Smooth muscle cell (in vitro differentiated cells): ENCODE measurements around the gene CLEC16A. TPM values are rescaled to one million over a fixed set of nuclear protein-coding genes. Genes with fewer than 3 reads are reported as not detected.

Experiments
- DNase-seq: peaks from one replicate; lab custom pipeline; 2025; ENCODE audit not compliant: unreplicated experiment; lab: John Stamatoyannopoulos, UW
- H2AFZ ChIP-seq: fragments of 200-600 bp; sonication (generic); 2 replicates; pipeline ENCODE4 v1.6.0; 2016; ENCODE audit warnings: antibody characterized with exemption, low read depth, mild to moderate bottlenecking
- H3F3A ChIP-seq: fragments of 200-600 bp; sonication (generic); 2 replicates; pipeline ENCODE4 v1.6.0; 2017; ENCODE audit warnings: antibody characterized with exemption, low read depth
- H3K27ac ChIP-seq: fragments of 200-600 bp; sonication (generic); 2 replicates; pipeline ENCODE4 v1.5.1; 2016; ENCODE audit warnings: low read depth, mild to moderate bottlenecking
- H3K27me3 ChIP-seq: fragments of 200-600 bp; sonication (generic); 2 replicates; pipeline ENCODE4 v1.6.1; 2016; ENCODE audit warnings: low read depth, mild to moderate bottlenecking
- H3K36me3 ChIP-seq: fragments of 200-600 bp; sonication (generic); 2 replicates; pipeline ENCODE4 v1.5.1; 2016; ENCODE audit warnings: low read depth
- H3K4me1 ChIP-seq: fragments of 200-600 bp; sonication (generic); 2 replicates; pipeline ENCODE4 v1.5.1; 2016; ENCODE audit warnings: low read depth
- H3K4me2 ChIP-seq: fragments of 200-600 bp; sonication (generic); 2 replicates; pipeline ENCODE4 v1.6.0; 2016; ENCODE audit warnings: mild to moderate bottlenecking
- H3K4me3 ChIP-seq: fragments of 200-600 bp; sonication (generic); 2 replicates; pipeline ENCODE4 v1.5.1; 2016; ENCODE audit warnings: mild to moderate bottlenecking
- H3K79me2 ChIP-seq: fragments of 200-600 bp; sonication (generic); 2 replicates; pipeline ENCODE4 v1.6.0; 2016; ENCODE audit warnings: low read depth, mild to moderate bottlenecking
- H3K9ac ChIP-seq: fragments of 200-600 bp; sonication (generic); 2 replicates; pipeline ENCODE4 v1.6.0; 2016; ENCODE audit warnings: low read depth
- H3K9me3 ChIP-seq: fragments of 200-600 bp; sonication (generic); replicated peaks from 2 replicates; pipeline ENCODE4 v1.5.1; 2016; ENCODE audit warnings: low read depth
- H4K20me1 ChIP-seq: fragments of 200-600 bp; sonication (generic); 2 replicates; pipeline ENCODE4 v1.6.0; 2016; ENCODE audit warnings: low read depth
- CTCF ChIP-seq: fragments of 200-600 bp; sonication (generic); IDR thresholded peaks from 2 replicates; pipeline ENCODE4 v1.5.1; 2017; ENCODE audit warnings: borderline replicate concordance, mild to moderate bottlenecking, antibody characterized with exemption; ENCODE audit not compliant: insufficient read depth, poor library complexity, severe bottlenecking
- WGBS: methylation state at CpG from one replicate; pipeline ENCODE4 v1.1.7; 2016; ENCODE audit warnings: low lambda C conversion rate; 5-methylcytosine and 5-hydroxymethylcytosine counted together
- polyA plus RNA-seq: library from polyadenylated mRNA; unstranded; fragments of >200 nt; fragmentation: Nextera tagmentation; extraction: Ambion mirVana; gene quantifications from 2 replicates; pipeline ENCODE4 v1.2.1, GENCODE V29; 2016
- total RNA-seq: library from RNA; depleted of rRNA; stranded (reverse); fragments of >200 nt; gene quantifications from 2 replicates; pipeline ENCODE4 v1.2.3, GENCODE V29; 2014

CLEC16A gene
- total and polyA plus RNA-seq, 2 experiments from 2014 or later: 12.6 to 16.2 TPM

DNA sequence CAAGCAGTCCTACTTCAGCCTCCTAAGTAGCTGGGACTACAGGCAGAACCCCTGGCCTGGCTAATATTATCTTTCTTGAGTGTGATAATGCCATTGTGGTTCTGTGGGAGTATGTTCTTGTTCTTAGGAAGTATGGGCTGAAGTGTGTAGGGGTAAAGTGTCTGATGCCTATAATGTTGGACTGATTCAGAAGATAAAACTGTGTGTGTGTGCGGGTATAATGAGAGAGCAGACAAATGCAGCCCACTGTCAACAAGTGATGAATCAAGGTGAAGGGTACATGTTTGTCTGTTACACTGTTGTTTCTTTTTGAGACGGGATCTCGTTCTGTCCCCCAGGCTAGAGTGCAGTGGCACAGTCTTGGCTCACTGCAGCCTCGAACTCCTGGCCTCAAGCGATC, 127.5 kb downstream of the CLEC16A start:
- no peaks in the 10 kb centered on the region for H3K9me3 ChIP-seq
- H3K9ac ChIP-seq: no peak overlapping the region
- no peak for DNase-seq
- no peak overlapping the region for H3K4me2 ChIP-seq
- H2AFZ ChIP-seq: no peak overlapping the region
- no peak overlapping the region for H3K27ac ChIP-seq
- no peaks in the 10 kb centered on the region for H4K20me1 ChIP-seq
- H3K4me1 ChIP-seq: no peaks in the 10 kb centered on the region
- no peak for TF ChIP-seq CTCF
- H3K4me3 ChIP-seq: no peak overlapping the region
- no peaks in the 10 kb centered on the region for H3K27me3 ChIP-seq
- H3K79me2 ChIP-seq: no peaks in the 10 kb centered on the region
- peaks cover 17% of the 10 kb centered on the region for H3F3A ChIP-seq
- WGBS: 79% methylated on average over 5 of the region's 5 CpGs
- H3K36me3 ChIP-seq: no peaks in the 10 kb centered on the region

DNA sequence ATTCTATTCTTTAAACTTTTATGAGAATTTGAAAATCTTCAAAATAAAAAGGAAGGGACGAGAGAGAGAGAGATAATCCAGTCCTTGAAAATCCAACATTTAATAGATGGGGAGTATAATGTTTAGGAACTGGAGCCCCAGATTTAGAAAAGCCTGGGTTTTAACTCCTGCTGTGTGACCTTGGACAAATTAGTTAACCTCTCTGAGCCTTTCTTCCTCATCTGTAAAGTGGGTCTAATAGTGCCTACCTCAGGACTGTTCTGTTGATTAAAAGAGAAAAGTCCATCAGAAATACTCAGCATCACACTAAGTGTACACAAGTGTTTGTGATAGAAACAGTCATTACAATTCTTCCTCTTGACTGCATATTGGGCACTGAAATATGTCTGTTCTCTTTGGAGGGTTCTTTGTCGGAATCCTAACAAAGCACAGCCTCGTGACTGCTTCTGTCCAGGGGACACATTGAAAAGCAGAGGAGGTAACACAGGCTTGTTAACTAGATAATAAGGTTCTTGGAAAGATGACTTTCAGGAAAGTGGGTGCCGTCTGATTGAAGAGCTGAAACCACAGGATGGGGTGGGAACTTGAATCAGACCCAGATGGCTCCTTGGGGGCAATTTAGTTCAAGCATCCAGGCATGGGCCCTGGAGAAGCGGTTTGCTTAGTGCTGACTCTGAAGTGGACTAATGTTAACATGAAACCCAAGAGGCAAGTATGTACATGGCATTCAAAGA, 128.2 kb downstream of the CLEC16A start:
- H3K36me3 ChIP-seq: no peaks in the 10 kb centered on the region
- H3K27me3 ChIP-seq: no peaks in the 10 kb centered on the region
- H3K4me3 ChIP-seq: no peak overlapping the region
- no peak overlapping the region for H3K27ac ChIP-seq
- 38% methylated on average over 5 of the region's 5 CpGs for WGBS
- H3K9ac ChIP-seq: no peak overlapping the region
- H4K20me1 ChIP-seq: no peaks in the 10 kb centered on the region
- H3K4me2 ChIP-seq: no peak overlapping the region
- DNase-seq: no peak
- no peaks in the 10 kb centered on the region for H3K9me3 ChIP-seq
- TF ChIP-seq CTCF: no peak
- no peaks in the 10 kb centered on the region for H3K4me1 ChIP-seq
- H3K79me2 ChIP-seq: no peaks in the 10 kb centered on the region
- H2AFZ ChIP-seq: no peak overlapping the region
- peaks cover 24% of the 10 kb centered on the region for H3F3A ChIP-seq

DNA sequence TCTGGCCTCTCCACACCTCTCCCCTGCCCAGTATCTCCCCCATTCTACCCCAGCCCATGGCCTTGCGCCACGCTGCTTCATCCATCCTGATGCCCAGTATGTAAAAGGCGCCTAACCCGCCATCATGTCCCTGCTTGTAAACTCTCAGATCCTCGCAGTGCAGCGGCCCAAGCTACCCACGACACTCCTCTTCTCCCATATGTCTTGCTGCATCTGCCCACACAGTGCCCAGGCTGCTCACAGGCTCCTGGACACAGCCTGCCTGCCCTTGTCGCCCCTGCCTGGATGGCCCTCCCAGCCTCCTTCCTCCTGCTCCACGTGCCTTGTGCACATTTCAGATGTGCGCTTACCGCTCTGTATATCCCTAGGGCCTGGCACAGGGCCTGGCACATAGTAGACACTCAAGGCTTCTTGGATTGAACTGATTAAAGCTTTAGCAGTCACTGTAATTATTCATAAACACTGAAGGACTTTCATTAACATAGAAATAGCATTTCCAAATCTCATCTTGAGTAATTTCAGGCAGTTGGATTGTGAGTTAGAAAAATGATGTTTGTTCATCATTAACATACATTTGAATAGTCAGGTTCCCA, 129.1 kb downstream of the CLEC16A start:
- Histone ChIP-seq H3K9ac (no peak overlapping the region), H3K79me2 (no peaks in the 10 kb centered on the region), H3K27me3 (no peaks in the 10 kb centered on the region), H2AFZ (no peak overlapping the region), H3F3A (peaks cover 28% of the 10 kb centered on the region), H3K4me2 (no peak overlapping the region), H3K27ac (no peak overlapping the region), H3K36me3 (no peaks in the 10 kb centered on the region), H3K4me3 (no peak overlapping the region), H3K9me3 (no peaks in the 10 kb centered on the region), H3K4me1 (no peaks in the 10 kb centered on the region), H4K20me1 (peaks cover 3% of the 10 kb centered on the region)
- 82% methylated on average over 11 of the region's 11 CpGs for WGBS
- TF ChIP-seq CTCF: no peak
- no peak for DNase-seq

- Histone ChIP-seq H3K79me2 (no peaks in the 10 kb centered on the region), H3K27me3 (no peaks in the 10 kb centered on the region), H3K9me3 (no peaks in the 10 kb centered on the region), H3K4me3 (no peak overlapping the region), H3K27ac (no peak overlapping the region), H3F3A (peaks cover 34% of the 10 kb centered on the region), H3K9ac (no peak overlapping the region), H3K4me2 (no peak overlapping the region), H2AFZ (no peak overlapping the region), H4K20me1 (peaks cover 10% of the 10 kb centered on the region), H3K4me1 (no peaks in the 10 kb centered on the region), H3K36me3 (no peaks in the 10 kb centered on the region)
- DNase-seq: no peak
- no peak for TF ChIP-seq CTCF
Measured at GRCh38 chr16:11074131-11074530, 129.8 kb downstream of the CLEC16A start.
